RWPE1 (cell line): Measurements from ENCODE around the gene AMPD2.
"Not testable (repeated sequence)": the region's sequence is repeated elsewhere in the genome, so short reads cannot be mapped to it uniquely, and the experiment has no call there.

Source experiments
- CTCF ChIA-PET: fragments of 350-600 bp; sonication (Branson Sonifier 250); formaldehyde crosslinking; extraction: SDS; loops from one replicate; lab custom pipeline; 2021; lab: Yijun Ruan, JAX
- POLR2A ChIA-PET: fragments of 400-600 bp; formaldehyde crosslinking; extraction: SDS; loops from one replicate; lab custom pipeline; 2020; ENCODE audit warnings: antibody characterized with exemption; ENCODE audit not compliant: low non-redundant PET; lab: Yijun Ruan, JAX
- DNase-seq: peaks from one replicate; pipeline ENCODE4 v3.0.0; 2012; ENCODE audit warnings: low spot score
- H3K27ac ChIP-seq: fragments of 450-650 bp; 2 replicates; pipeline ENCODE4 v1.5.1; 2017
- CTCF ChIP-seq: fragments of 450-650 bp; conservative IDR thresholded peaks from 2 replicates; pipeline ENCODE4 v1.5.1; 2017; ENCODE audit warnings: low read depth, mild to moderate bottlenecking

Gene AMPD2

GRCh38 chr1:109677459-109677858, 57.8 kb downstream of the AMPD2 start:
- no peak for TF ChIP-seq CTCF
- DNase-seq: no peak
- ChIA-PET POLR2A (no interaction called here), CTCF (no interaction called here)
- H3K27ac ChIP-seq: no peak overlapping the region

GRCh38 chr1:109678637-109679036, 59.0 kb downstream of the AMPD2 start:
- CTCF ChIA-PET, POLR2A ChIA-PET, DNase-seq, H3K27ac ChIP-seq: not testable (repeated sequence)
